HUES6 (cell line): Measurements from ENCODE around the gene GPS1.

ENCODE experiments used
- H3K27ac ChIP-seq: 2 replicates; pipeline ENCODE4 v1.7.0; 2013; ENCODE audit warnings: low read depth, mild to moderate bottlenecking, low read length, inconsistent platforms
- H3K27me3 ChIP-seq: 2 replicates; pipeline ENCODE4 v1.6.1; 2013; ENCODE audit warnings: low read length; ENCODE audit not compliant: control insufficient read depth, insufficient read depth
- H3K36me3 ChIP-seq: 2 replicates; pipeline ENCODE4 v1.6.1; 2013; ENCODE audit warnings: low read length; ENCODE audit not compliant: control insufficient read depth, insufficient read depth
- H3K4me1 ChIP-seq: 2 replicates; pipeline ENCODE4 v1.6.1; 2013; ENCODE audit warnings: low read length; ENCODE audit not compliant: control insufficient read depth, insufficient read depth
- H3K4me3 ChIP-seq: 2 replicates; pipeline ENCODE4 v1.5.1; 2013; ENCODE audit warnings: low read depth, low read length
- H3K9ac ChIP-seq: one replicate; pipeline ENCODE4 v1.6.1; 2013; ENCODE audit warnings: mild to moderate bottlenecking, low read length
- H3K9me3 ChIP-seq: 2 replicates; pipeline ENCODE4 v1.6.1; 2013; ENCODE audit warnings: low read depth, low read length; ENCODE audit not compliant: control insufficient read depth, insufficient read depth

GPS1 gene

DNA sequence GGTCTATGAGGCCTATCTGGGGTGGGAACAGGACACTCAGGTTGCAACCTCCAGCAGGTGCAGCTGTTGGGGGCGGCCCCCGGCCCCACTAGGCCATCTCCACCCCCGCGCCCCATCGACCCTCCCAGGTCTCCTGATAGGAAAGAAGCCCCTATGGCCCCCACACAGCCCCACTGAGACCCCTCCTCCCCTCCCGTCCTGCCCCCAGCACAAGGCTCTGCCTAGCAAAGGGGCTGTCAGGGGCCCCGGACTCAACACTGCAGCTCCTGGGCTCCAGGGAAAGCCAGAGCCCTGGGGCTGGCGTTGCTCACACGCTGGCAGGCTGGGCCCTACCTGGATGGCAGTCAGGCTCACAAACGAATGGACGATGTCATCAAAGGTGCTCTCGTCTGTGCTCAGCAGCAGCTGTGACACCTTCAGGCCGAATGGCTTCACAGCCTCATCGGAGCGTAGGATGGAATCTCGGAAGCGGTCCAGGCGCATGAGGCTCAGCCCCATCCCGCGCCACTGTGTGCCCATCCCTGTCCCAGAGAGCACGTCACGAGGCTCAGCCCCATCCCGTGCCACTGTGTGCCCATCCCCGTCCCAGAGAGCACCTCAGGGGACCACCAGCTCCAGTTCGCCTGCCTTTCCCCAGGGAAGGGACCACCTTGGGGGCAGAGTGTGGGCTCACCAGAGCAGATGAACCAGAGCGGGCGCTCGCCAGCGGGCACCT is 39.0 kb downstream of the GPS1 start:
- H3K9ac ChIP-seq = no peak overlapping the region
- H3K4me3 ChIP-seq = no peak overlapping the region
- H3K36me3 ChIP-seq = peaks cover 96% of the 10 kb centered on the region
- no peak overlapping the region for H3K27ac ChIP-seq
- no peaks in the 10 kb centered on the region for H3K27me3 ChIP-seq
- H3K4me1 ChIP-seq = peaks cover 1% of the 10 kb centered on the region; the same call in 1 of the 2 replicates
- no peaks in the 10 kb centered on the region for H3K9me3 ChIP-seq

DNA sequence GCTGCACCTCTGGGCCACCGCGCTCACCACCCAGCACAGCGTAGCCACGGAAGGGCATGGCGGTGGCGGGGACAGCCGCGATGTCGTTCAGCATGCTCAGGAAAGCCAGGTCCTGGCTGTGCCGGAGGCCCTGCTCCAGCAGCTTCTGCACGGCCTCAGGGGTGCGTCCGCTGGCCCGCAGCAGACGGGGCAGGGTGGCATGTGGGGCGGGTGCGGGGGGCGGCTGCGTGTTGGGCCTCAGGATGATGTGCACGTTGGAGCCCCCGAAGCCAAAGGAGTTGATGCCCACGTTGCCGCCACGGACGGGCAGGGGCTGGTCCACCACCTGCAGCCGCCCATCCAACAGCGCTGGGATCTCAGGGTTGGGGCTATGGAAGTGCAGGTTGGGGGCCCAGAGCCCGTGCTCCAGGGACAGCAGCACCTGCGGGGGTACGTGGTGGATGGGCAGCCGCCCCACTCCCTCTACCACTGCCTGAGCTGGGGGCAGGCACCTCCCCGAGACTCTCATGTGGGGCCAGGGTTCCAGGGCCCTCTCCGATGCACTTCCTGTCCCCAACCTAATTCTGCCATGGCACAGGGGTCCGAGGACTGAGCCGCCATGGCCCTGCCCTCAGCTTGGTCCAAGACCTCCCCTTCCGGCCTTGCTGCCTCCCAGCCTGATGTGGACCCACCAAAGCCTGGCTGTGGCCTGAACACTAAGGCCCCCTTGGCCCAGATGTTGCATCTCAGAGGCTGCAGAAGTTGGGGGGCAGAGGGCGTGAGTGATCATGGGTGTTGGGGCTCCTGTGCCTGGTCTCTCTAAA is 39.8 kb downstream of the GPS1 start:
- no peak overlapping the region for H3K9ac ChIP-seq
- no peaks in the 10 kb centered on the region for H3K27me3 ChIP-seq
- no peak overlapping the region for H3K4me3 ChIP-seq
- no peaks in the 10 kb centered on the region for H3K9me3 ChIP-seq
- no peak overlapping the region for H3K27ac ChIP-seq
- peaks cover 96% of the 10 kb centered on the region for H3K36me3 ChIP-seq
- peaks cover 9% of the 10 kb centered on the region; the same call in 1 of the 2 replicates for H3K4me1 ChIP-seq

DNA sequence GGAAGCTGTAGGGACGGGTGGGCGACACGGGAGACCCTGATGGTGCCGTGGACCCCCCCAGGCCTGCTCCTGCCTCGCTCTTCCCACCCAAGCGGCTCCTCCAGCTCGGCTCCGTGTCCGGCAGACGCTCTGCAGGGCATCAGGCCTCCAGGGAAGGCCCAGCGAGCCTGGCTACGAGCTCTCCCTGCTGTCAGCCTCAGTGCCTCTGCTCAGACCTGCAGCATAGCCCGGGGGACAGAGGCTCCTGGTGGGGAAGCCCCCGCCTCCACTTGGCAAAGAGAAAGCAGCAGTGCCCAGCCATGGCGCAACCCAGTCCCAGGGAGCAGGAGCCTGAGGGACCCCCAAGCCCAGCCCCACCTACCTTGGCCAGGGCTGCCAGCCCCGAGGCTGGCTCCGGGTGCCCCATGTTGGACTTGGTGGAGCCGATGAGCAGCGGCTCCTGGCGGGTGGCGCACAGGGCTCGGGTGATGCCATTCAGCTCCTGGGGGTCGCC is 40.4 kb downstream of the GPS1 start:
- Histone ChIP-seq H3K9me3 (no peaks in the 10 kb centered on the region), H3K27ac (no peak overlapping the region), H3K36me3 (peaks cover 94% of the 10 kb centered on the region), H3K4me3 (no peak overlapping the region), H3K9ac (no peak overlapping the region), H3K27me3 (no peaks in the 10 kb centered on the region), H3K4me1 (peaks cover 15% of the 10 kb centered on the region)

DNA sequence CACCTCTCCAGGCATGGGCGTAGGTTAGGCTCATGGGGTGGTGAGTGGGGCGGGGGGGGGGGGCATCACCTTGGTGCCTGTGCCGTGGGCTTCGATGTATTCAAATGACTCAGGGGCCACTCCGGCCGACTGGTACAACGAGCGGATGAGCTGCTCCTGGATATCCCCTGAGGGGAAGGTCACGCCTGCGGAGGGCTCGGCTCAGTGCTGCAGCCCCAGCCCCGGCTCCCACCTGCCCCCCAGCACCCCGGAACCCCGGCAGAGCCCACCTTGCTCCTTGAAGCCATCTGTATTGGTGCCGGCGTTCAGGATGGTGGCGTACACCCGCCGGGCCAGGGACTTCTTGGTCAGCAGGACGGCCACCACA is 40.9 kb downstream of the GPS1 start:
- Histone ChIP-seq H3K36me3 (peaks cover 89% of the 10 kb centered on the region), H3K9ac (no peak overlapping the region), H3K9me3 (no peaks in the 10 kb centered on the region), H3K4me3 (no peak overlapping the region), H3K27ac (no peak overlapping the region), H3K4me1 (peaks cover 15% of the 10 kb centered on the region), H3K27me3 (no peaks in the 10 kb centered on the region)

DNA sequence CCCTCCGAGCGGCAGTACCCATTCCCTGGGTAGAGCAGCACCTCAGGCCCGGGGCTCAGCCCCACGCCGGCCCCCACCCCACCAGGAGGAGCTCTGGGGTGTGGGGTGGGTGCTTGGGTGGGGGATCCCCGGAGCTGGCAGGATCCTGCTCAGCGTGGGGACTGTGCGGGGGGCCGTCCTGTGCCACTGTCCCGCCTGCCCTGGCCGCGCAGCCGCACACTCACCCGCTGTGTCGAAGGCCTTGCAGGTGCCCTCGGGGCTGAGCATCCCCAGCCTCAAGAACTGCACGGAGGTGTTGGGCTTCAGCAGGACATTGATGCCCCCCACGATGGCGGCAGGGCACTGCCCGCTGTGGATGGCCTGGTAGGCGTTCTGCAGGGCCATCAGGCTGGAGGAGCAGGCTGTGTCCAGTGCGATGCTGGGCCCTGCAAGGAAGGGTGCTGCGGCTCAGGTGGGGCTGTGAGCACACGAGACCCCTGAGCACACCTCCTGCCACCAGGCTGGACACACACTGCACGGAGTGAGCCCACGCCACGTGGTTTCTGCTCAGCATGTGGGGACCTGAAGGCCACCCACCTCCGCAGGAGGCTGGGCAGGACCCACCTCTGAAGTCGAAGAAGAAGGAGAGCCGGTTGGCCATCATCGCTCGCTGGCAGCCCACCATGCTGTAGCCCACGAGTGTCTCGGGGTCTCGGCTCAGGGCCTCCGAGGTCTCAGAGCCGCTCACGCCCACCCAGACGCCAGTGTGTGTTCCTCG is 41.5 kb downstream of the GPS1 start:
- Histone ChIP-seq H3K9me3 (no peaks in the 10 kb centered on the region), H3K9ac (no peak overlapping the region), H3K36me3 (peaks cover 83% of the 10 kb centered on the region), H3K27me3 (no peaks in the 10 kb centered on the region), H3K27ac (no peak overlapping the region), H3K4me3 (no peak overlapping the region), H3K4me1 (peaks cover 15% of the 10 kb centered on the region)

DNA sequence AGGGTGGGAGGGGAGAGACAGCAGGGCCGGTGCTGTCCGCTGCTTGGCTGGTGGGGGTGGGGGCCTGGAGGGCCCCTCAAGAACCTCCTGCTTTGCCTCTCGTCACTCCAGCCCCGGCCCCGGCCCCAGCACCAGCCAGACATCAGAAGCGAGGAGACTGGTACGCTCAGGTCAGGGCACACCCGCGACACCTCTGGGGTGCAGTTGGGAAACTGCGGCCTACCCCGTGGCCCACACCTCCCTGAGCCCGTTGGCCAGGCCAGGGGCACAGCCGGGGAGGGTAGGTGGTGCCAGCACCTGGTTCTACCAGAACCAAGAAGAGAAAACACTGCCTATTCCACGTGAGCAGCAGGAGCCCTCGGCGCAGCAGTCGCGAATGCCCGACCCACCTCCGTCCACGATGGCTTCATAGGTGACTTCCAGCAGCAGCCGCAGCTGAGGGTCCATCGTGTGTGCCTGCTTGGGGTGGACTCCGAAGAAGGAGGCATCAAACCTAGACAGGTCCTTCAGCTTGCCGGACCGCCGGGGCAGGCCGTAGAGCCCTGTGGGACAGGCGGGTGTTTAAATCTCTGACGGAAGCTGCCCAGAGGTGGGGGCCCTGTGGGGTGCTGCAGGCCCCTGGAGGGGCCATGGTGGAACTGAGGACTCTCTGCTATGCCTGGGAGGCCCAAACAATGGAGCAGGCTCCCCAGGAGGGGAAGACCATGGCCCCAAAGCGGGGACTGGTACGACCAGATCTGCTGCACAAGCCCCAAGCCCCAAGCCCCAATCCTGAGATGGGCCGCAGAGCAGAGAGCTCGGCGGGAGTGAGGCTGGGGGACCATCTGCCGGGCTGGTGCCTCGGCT is 43.5 kb downstream of the GPS1 start:
- H3K27ac ChIP-seq = 0 out of 2 replicates have a peak overlapping the region, but pooled peaks have one; percentile 37
- H3K4me3 ChIP-seq = peak overlapping the region; percentile 67; the same call in 1 of the 2 replicates
- H3K9ac ChIP-seq = peak overlapping the region; percentile 12
- H3K4me1 ChIP-seq = peaks cover 29% of the 10 kb centered on the region
- H3K36me3 ChIP-seq = peaks cover 64% of the 10 kb centered on the region
- no peaks in the 10 kb centered on the region for H3K9me3 ChIP-seq
- H3K27me3 ChIP-seq = no peaks in the 10 kb centered on the region

DNA sequence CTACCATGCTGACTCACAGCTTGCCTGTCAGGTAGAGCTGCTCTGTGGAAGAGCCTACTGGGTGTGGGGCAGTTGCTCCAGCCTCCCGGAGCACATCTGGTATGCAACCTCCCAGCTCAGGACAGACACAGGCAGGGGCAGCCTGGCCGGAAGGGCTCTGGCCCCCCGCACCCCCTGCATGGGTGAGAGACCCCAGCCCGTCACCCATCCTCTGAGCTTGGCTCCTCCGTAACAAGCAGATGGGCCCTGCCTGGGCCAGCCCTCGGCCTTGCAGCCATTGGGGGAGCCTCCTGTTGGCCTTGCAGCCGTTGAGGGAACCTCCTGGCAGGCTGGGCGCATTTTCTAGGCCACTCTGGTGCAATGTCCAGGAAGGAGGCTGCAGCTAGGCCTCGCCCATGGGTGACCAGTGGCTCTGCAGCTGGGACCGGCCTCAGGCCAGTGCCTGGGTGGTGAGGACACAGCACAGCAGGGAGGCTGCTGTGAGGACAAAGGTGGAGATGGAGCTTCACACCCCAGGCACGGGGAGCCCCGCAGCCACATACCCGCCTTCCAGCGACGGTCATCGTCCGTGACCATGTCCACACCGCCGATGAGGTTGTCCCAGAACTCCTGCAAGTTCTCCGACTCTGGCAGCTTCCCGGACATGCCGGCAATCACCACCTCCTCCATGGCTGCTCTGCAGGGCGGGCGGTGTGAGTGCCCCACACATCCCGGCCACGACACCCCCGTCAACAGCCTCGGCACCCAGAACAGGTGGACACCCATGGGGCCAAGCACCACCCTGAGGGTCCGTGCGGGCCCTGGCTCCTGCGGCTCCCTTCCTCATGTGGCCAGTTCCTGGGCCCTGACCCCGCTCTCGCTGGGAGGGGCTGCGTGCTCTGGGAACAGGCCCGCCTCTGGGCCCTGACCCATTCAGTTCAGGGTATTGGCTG is 44.3 kb downstream of the GPS1 start:
- peak overlapping the region; percentile 37; the same call in 1 of the 2 replicates for H3K27ac ChIP-seq
- H3K9ac ChIP-seq = peak overlapping the region; percentile 73
- H3K36me3 ChIP-seq = peaks cover 55% of the 10 kb centered on the region

DNA sequence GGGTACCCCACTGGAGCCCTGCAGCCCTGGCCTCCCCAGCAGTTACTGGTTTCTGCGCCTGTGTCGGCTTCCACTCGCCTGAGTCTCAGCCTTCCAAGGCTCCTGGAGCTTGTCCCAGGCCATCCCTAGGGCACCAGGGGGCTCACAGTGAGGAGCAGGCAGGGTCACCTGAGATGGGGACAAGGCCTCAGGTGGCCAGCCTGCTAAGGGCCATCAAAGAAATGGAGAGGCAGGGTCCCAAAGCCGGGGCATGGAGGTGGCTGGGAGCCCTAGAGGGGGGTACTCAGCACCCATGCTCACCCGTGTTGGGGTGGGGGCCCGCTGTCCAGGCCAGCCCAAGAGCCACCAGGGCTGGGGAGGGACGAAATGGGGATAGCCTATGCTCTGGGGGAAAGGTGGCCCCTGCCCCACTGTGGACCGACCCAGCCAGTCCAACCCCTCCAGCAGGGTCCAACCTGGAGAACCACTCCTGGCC is 45.0 kb downstream of the GPS1 start:
- no peaks in the 10 kb centered on the region for H3K9me3 ChIP-seq
- peak overlapping the region; percentile 91; the same call in 1 of the 2 replicates for H3K27ac ChIP-seq
- no peaks in the 10 kb centered on the region for H3K27me3 ChIP-seq
- H3K4me1 ChIP-seq = peaks cover 45% of the 10 kb centered on the region
- H3K9ac ChIP-seq = peak overlapping the region; percentile 73
- peak overlapping the region; percentile 67 for H3K4me3 ChIP-seq
- peaks cover 48% of the 10 kb centered on the region for H3K36me3 ChIP-seq

More for the DNA sequence above, 44.3 kb downstream of the GPS1 start:
- no peaks in the 10 kb centered on the region for H3K27me3 ChIP-seq
- H3K9me3 ChIP-seq = no peaks in the 10 kb centered on the region
- H3K4me3 ChIP-seq = peak overlapping the region; percentile 67
- H3K4me1 ChIP-seq = peaks cover 38% of the 10 kb centered on the region

DNA sequence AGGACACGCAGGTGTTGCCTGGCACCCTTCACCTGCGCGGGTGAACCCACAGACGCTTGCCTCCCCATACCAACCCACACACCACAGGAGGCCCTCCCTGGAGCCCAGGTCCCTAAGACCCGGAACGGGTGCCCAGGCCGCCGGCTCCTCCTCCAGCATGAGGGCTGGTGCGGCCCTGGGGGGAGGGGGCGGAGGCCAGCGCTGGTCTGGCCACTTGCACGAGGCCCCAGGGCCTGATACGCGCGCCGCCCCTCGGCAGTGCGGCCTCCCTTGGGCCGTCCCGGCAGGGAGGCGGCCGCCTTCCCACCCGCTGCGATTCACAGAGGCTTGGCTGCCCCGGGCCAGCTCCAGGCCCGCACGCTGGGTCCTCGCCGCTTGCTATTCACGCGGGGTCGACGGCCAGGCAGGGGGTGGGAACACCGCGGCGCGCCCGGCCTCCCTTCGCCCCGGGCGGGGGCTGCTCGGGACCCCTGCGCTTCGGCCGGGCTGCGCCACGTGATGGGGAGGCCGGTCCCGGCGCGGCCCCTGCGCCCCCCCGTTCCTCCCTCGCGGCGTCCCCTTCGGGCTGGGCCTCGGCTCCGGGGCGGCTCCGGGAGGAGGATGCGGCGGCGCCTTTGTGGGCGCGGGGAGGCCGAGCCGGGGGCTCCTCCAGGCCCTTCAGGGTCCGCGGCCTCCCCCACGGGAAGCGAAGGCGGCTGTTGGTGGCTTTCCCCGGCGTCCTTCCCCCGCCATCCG is 45.7 kb downstream of the GPS1 start:
- H3K36me3 ChIP-seq = peaks cover 42% of the 10 kb centered on the region
- H3K4me1 ChIP-seq = peaks cover 51% of the 10 kb centered on the region
- no peaks in the 10 kb centered on the region for H3K27me3 ChIP-seq

More for the DNA sequence above, 45.7 kb downstream of the GPS1 start:
- Histone ChIP-seq H3K4me3 (peak overlapping the region; percentile 67), H3K27ac (peak overlapping the region; percentile 91), H3K9ac (peak overlapping the region; percentile 73), H3K9me3 (no peaks in the 10 kb centered on the region)
